Immature natural killer cell (primary cell): Measurements from ENCODE around the gene TBC1D16. TPM values are rescaled to one million over a fixed set of nuclear protein-coding genes. Genes with fewer than 3 reads are reported as not detected.

ENCODE experiments used
- DNase-seq, 3 donors: peaks; one replicate each; pipeline ENCODE4 v3.0.0; 2022; ENCODE audit warnings: mixed read lengths in 1 of 3
- H3K27ac Mint-ChIP-seq, 6 donors: one replicate each; pipeline ENCODE4 v1.8.0; 2020; ENCODE audit warnings: mixed read lengths in 6 of 6, mild to moderate bottlenecking in 5 of 6, inconsistent platforms in 4 of 6, moderate library complexity in 3 of 6
- H3K27me3 Mint-ChIP-seq, 3 donors: one replicate each; pipeline ENCODE4 v1.8.0; 2020 to 2021; ENCODE audit warnings: low read depth in 3 of 3, mild to moderate bottlenecking in 3 of 3, mixed read lengths in 3 of 3, moderate library complexity in 3 of 3, inconsistent platforms in 1 of 3
- H3K36me3 Mint-ChIP-seq, 3 donors: one replicate each; pipeline ENCODE4 v1.8.0; 2020; ENCODE audit warnings: mixed read lengths in 3 of 3, inconsistent platforms in 2 of 3, mild to moderate bottlenecking in 2 of 3
- H3K4me1 Mint-ChIP-seq, 2 donors: one replicate each; pipeline ENCODE4 v1.8.0; 2020; ENCODE audit warnings: inconsistent platforms in 2 of 2, mild to moderate bottlenecking in 2 of 2, mixed read lengths in 2 of 2, moderate library complexity in 1 of 2
- H3K4me3 Mint-ChIP-seq, 5 donors: one replicate each; pipeline ENCODE4 v1.8.0; 2020; ENCODE audit warnings: mild to moderate bottlenecking in 5 of 5, mixed read lengths in 5 of 5, inconsistent platforms in 3 of 5, moderate library complexity in 3 of 5
- H3K9me3 Mint-ChIP-seq, 6 donors: one replicate each; pipeline ENCODE4 v1.8.0; 2020; ENCODE audit warnings: mild to moderate bottlenecking in 6 of 6, mixed read lengths in 6 of 6, inconsistent platforms in 4 of 6, moderate library complexity in 3 of 6
- polyA plus RNA-seq, 3 donors: library from polyadenylated mRNA; unstranded; fragments of 300-500 nt; fragmentation: Illumina TruSeq; gene quantifications; one replicate each; pipeline ENCODE4 v1.2.3, GENCODE V29; 2021

Gene TBC1D16
- polyA plus RNA-seq, 3 donors from 2014 or later: 0.27 TPM; not detected in 2

DNA sequence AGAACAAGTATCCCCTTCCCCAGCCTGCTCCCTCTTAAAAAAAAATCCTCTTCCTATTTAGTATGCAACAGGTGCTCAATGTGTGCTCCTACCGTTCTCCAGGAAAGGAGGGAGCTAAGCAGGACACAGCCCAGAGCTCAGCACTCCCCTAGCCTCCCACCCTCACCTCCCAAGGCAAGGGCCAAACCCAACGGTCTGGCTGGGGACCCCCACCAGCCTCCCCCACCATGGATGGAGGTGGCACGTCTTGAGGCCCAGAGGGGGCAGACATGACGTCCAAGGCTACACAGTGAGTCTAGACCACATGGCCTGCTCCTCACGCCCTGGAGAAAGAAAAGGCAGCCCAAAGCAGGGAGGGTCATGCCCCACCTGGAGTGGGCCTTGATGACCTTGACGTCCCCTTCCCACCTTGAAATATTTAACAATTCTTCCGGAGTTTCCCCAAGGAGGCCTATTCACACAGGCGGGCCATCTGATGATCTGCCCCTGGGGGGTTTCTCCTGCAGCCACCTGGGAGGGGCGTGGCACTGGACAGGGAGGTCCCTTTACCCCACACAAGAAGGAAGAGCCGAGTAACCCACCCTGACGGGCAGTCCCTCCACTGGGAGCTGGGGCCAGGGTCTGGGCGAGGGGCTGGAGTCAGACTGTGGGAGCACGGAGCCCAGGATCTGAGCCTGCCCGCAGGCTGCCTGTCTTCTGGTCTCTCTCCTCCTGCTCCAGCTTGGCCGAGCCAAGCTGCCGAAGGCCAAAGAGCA, 107.0 kb downstream of the TBC1D16 start:
- Mint-ChIP-seq H3K27ac (no peak overlapping the region), H3K4me3 (no peak overlapping the region), H3K4me1 (peaks cover 2 to 3% of the 10 kb centered on the region in 2 donors), H3K27me3 (peaks cover 6 to 15% (median 7%) of the 10 kb centered on the region in 3 donors), H3K9me3 (no peaks in the 10 kb centered on the region), H3K36me3 (no peaks in the 10 kb centered on the region)
- no peak for DNase-seq

GRCh38 chr17:79927688-79928501, 107.8 kb downstream of the TBC1D16 start:
- no peak overlapping the region for H3K4me3 Mint-ChIP-seq
- no peaks in the 10 kb centered on the region for H3K9me3 Mint-ChIP-seq

DNA sequence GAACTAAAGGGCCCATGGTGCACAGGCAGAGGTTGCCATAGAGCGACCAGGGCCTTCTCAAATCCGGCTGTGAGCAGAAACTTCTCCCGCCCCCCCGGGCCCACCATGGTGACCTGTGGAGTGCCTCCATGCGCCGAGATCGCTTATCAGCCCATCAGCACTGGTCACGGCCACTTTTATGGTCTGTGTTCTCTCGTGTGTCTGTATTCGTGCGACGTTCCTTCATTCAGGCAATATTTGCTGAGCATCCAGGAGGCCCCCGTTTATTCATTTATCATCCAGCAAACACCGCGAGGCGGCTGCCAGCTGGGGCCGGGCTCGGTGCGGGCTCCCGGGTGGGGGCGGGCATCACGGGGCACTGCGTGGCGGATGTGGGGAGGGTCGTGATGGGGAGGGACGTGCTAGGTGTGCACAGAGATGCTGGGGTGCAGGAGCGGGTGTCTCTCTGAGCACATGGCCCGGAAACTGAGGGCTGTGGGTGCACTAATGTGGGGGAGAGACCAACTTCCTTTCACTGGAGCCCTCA, 108.5 kb downstream of the TBC1D16 start:
- no peak overlapping the region for H3K4me3 Mint-ChIP-seq
- H3K27me3 Mint-ChIP-seq: peaks cover 2 to 12% (median 4%) of the 10 kb centered on the region in 3 donors
- DNase-seq: no peak

More at GRCh38 chr17:79927688-79928501, 107.8 kb downstream of the TBC1D16 start:
- DNase-seq: no peak
- Mint-ChIP-seq H3K27ac (no peak overlapping the region), H3K4me1 (no peaks in the 10 kb centered on the region), H3K36me3 (no peaks in the 10 kb centered on the region), H3K27me3 (peaks cover 2 to 14% (median 5%) of the 10 kb centered on the region in 3 donors)

DNA sequence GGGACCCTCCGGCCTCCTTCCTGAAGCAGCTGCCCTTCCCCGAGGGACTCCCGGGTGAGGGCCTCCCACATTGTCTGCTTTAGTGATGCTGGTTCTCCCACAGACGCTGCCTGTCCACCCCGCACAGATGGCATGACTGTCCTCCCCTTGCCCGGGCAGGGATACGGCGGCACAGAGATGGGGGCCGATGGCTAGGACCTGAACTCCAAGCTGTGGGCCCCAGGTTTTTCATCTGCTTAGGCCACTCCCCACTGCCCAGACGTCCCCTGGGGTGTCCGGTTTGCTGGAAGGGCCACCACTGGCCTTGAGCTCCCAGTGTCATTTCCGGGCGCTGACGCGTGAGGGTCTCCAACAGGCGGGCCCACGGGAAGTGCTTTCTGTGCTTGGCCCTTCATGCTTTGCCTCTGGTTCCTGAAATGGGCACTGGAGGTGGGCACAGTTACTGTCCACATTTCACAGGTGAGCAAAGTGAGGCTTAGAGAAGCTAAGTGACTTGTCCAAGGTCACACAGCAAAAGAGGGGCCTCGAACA, 109.0 kb downstream of the TBC1D16 start:
- H3K4me1 Mint-ChIP-seq: no peaks in the 10 kb centered on the region
- no peak overlapping the region for H3K27ac Mint-ChIP-seq
- H3K4me3 Mint-ChIP-seq: no peak overlapping the region

More for the DNA sequence above, 108.5 kb downstream of the TBC1D16 start:
- Mint-ChIP-seq H3K9me3 (no peaks in the 10 kb centered on the region), H3K36me3 (no peaks in the 10 kb centered on the region), H3K27ac (no peak overlapping the region), H3K4me1 (no peaks in the 10 kb centered on the region)

DNA sequence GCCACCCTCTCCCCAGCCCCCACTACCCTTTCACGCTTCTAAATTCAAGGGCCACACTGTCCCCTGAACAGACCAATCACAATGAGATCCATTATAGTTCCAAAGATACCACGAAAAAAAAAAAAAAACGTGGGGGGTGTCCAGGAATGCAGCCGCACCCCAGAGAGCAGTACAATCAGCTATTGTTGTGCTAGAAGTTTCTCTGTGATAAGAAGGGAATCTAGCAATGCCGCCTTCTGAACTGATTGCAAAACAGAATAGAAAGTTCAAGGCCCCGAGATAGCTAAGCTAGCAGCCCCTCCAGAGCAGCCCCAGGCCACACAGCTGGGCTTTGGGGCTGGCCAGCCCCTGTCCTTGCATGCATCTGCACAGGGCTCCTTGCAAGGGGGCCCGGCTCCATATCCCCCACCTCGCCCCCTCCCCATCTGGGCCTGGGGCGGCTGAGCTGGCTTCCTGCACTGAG, 109.5 kb downstream of the TBC1D16 start:
- Mint-ChIP-seq H3K27ac (no peak overlapping the region), H3K36me3 (no peaks in the 10 kb centered on the region), H3K4me3 (no peak overlapping the region), H3K9me3 (no peaks in the 10 kb centered on the region), H3K27me3 (peaks cover 3 to 9% (median 4%) of the 10 kb centered on the region in 3 donors), H3K4me1 (no peaks in the 10 kb centered on the region)
- no peak for DNase-seq

More for the DNA sequence above, 109.0 kb downstream of the TBC1D16 start:
- no peak for DNase-seq
- Mint-ChIP-seq H3K27me3 (peaks cover 2 to 10% (median 4%) of the 10 kb centered on the region in 3 donors), H3K36me3 (no peaks in the 10 kb centered on the region), H3K9me3 (no peaks in the 10 kb centered on the region)

DNA sequence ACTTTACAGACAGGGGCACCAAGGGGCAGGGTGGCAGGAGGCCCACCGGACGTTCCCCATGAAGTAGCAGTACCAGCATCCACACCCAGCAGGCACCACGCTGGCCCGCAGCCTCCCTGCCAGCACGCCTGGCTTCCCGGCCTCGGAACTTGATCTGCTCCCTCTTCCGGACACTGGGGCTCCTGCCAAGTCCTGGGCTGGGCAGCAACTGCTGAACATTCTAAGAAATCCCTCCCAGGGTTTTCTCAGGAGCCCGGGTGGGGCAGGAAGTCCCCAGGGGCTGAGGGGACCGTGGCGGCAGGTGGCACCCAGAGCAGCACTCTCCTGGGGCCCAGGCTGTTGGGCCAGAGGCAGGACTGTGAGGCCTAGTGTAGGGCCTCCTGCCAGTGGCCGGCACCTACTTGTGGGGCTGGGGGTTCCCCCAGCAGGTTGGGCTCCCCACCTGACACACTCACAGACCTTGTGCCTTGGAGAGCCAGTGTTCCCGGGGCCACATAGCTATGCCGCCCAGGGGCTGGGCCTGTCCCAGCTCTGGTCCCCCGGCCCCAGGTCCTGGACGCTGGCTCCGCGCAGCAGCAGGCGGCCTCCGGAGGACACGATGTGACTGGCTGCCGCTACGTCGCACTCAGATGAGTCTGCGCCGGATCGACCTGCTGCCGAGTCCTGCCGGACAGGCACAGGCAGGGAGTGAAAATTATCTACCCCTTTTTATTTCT, 110.3 kb downstream of the TBC1D16 start:
- no peaks in the 10 kb centered on the region for H3K36me3 Mint-ChIP-seq
- no peak overlapping the region for H3K4me3 Mint-ChIP-seq
- no peak for DNase-seq
- no peaks in the 10 kb centered on the region for H3K9me3 Mint-ChIP-seq
- H3K27me3 Mint-ChIP-seq: peaks cover 3 to 9% (median 4%) of the 10 kb centered on the region in 3 donors
- no peaks in the 10 kb centered on the region for H3K4me1 Mint-ChIP-seq
- H3K27ac Mint-ChIP-seq: no peak overlapping the region

GRCh38 chr17:79924639-79924976, 111.1 kb downstream of the TBC1D16 start:
- no peak for DNase-seq
- no peak overlapping the region for H3K27ac Mint-ChIP-seq
- H3K4me1 Mint-ChIP-seq: no peaks in the 10 kb centered on the region
- peaks cover 3 to 9% (median 4%) of the 10 kb centered on the region in 3 donors for H3K27me3 Mint-ChIP-seq
- H3K4me3 Mint-ChIP-seq: no peak overlapping the region
- no peaks in the 10 kb centered on the region for H3K36me3 Mint-ChIP-seq
- H3K9me3 Mint-ChIP-seq: no peaks in the 10 kb centered on the region

GRCh38 chr17:79923974-79924638, 111.6 kb downstream of the TBC1D16 start:
- peak in 1 of 3 donors; percentile 20 for DNase-seq
- Mint-ChIP-seq H3K27me3 (peaks cover 3 to 9% (median 4%) of the 10 kb centered on the region in 3 donors), H3K4me1 (no peaks in the 10 kb centered on the region), H3K36me3 (no peaks in the 10 kb centered on the region), H3K27ac (no peak overlapping the region), H3K4me3 (no peak overlapping the region), H3K9me3 (no peaks in the 10 kb centered on the region)

DNA sequence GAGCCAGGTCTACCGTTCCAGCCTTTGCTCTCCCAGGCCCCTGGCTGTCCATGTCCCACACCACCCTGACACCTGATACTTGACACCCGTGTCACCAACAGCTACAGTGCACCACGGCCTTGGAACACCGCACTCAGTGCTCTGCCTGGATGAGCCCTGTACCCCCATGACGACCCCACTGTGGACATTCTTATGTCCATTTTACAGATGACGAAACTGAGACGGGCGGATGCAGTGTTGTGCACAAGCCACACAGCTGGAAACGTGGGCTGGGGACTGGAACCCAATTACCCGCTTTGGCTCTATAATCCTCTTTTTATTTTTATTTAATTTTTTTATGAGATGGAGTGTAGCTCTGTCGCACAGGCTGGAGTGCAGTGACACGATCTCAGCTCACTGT, 112.9 kb downstream of the TBC1D16 start:
- Mint-ChIP-seq H3K36me3 (no peaks in the 10 kb centered on the region), H3K4me1 (no peaks in the 10 kb centered on the region), H3K4me3 (no peak overlapping the region), H3K9me3 (no peaks in the 10 kb centered on the region), H3K27me3 (peaks cover 0 to 3% (median 2%) of the 10 kb centered on the region in 3 donors), H3K27ac (no peak overlapping the region)
- DNase-seq: no peak

GRCh38 chr17:79922116-79922601, 113.5 kb downstream of the TBC1D16 start:
- Mint-ChIP-seq H3K27ac (no peak overlapping the region), H3K36me3 (no peaks in the 10 kb centered on the region), H3K4me1 (no peaks in the 10 kb centered on the region), H3K27me3 (peaks cover 0 to 3% (median 2%) of the 10 kb centered on the region in 3 donors), H3K9me3 (no peaks in the 10 kb centered on the region), H3K4me3 (no peak overlapping the region)
- DNase-seq: no peak

DNA sequence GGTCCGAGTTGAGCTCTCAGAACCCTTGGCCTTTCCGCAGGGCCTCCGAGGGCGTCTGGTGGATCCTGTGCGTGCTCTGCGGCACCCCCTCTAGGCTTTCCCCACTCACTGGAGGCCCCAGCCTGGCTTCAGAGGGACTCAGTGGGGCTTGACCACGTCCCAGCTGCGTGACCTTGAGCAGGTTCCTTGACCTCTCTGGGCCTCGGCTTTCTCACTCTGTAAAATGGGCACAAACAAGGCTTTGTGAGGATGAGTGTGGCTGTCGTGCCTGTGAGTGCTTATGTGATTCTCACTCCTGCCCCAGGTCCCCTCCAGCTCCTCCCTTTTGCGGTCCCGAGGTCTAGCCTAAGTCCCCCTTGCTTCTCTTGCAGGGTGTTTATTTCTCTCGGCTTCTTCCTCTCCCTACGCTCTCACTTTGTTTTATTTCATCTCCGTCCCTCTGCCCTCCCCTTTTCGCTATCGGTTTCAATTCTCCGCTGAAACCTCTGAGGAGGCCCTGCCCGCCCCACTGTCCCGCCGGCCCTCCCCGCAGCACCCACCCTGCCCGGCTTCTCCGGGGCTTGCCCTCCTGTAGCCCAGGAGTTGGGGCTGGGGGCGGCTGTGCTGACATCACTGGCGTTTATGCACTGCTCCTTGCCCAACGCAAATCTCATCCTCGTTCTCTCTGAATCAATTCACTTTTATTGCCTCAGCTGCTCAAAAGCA, 114.1 kb downstream of the TBC1D16 start:
- DNase-seq: no peak
- Mint-ChIP-seq H3K27ac (no peak overlapping the region), H3K4me3 (no peak overlapping the region), H3K4me1 (no peaks in the 10 kb centered on the region), H3K9me3 (no peaks in the 10 kb centered on the region), H3K36me3 (no peaks in the 10 kb centered on the region), H3K27me3 (peaks cover 1 to 3% (median 2%) of the 10 kb centered on the region in 3 donors)

- no peak for DNase-seq
- Mint-ChIP-seq H3K27ac (no peak overlapping the region), H3K9me3 (no peaks in the 10 kb centered on the region), H3K4me3 (no peak overlapping the region), H3K27me3 (peaks cover 2 to 3% (median 2%) of the 10 kb centered on the region in 3 donors), H3K36me3 (no peaks in the 10 kb centered on the region), H3K4me1 (no peaks in the 10 kb centered on the region)
Measured at GRCh38 chr17:79920751-79921410, 114.8 kb downstream of the TBC1D16 start.
